CD4-positive, alpha-beta T cell (primary cell): ENCODE results near the gene HBE1. TPM values are rescaled to one million over a fixed set of nuclear protein-coding genes. Genes with fewer than 3 reads are reported as not detected.

Experiments used
- ATAC-seq: fragments of 200-7000 bp; cut with Tn5 transposase; one replicate; pipeline ENCODE4 v1.10.0; 2022; ENCODE audit warnings: mild to moderate bottlenecking; ENCODE audit not compliant: poor library complexity
- CTCF ChIA-PET: fragments of 350-600 bp; sonication (Branson Sonifier 250); formaldehyde crosslinking; loops from one replicate; lab custom pipeline; 2021; ENCODE audit warnings: antibody characterized with exemption, inconsistent platforms; lab: Charles Lee
- POLR2A ChIA-PET: fragments of 350-600 bp; sonication (Branson Sonifier 250); formaldehyde crosslinking; loops from one replicate; lab custom pipeline; 2021; ENCODE audit warnings: antibody characterized with exemption, inconsistent platforms; lab: Charles Lee
- DNase-seq, 14 experiments: peaks; one replicate each; pipeline ENCODE4 v3.0.0-alpha.2; 2013 to 2020; ENCODE audit warnings: mixed read lengths in 2 of 14
- H3K27ac ChIP-seq, 2 donors: one replicate each; pipeline versions ENCODE4 v1.5.1 to v1.7.0; 2013; ENCODE audit warnings: low read length in 2 of 2, low read depth in 1 of 2, mild to moderate bottlenecking in 1 of 2
- H3K27me3 ChIP-seq, 2 experiments: 1 replicate in 1 of 2; 2 replicates in 1 of 2; pipeline versions ENCODE4 v1.6.1 to v1.7.0; 2013; ENCODE audit warnings: low read length in 2 of 2, control low read depth in 1 of 2, mild to moderate bottlenecking in 1 of 2, moderate library complexity in 1 of 2; ENCODE audit not compliant: insufficient read depth in 2 of 2, control insufficient read depth in 1 of 2
- H3K36me3 ChIP-seq: one replicate; pipeline ENCODE4 v1.6.1; 2013; ENCODE audit warnings: low read length, control low read depth; ENCODE audit not compliant: insufficient read depth
- H3K4me1 ChIP-seq: one replicate; pipeline ENCODE4 v1.6.1; 2013; ENCODE audit warnings: low read length, control low read depth; ENCODE audit not compliant: insufficient read depth
- H3K4me3 ChIP-seq: one replicate; pipeline ENCODE4 v1.5.1; 2013; ENCODE audit warnings: mild to moderate bottlenecking, low read length, moderate library complexity
- H3K9me3 ChIP-seq, 2 experiments: 1 replicate in 1 of 2; 2 replicates in 1 of 2; pipeline versions ENCODE4 v1.6.1 to v1.7.0; 2013; ENCODE audit warnings: low read length in 2 of 2, mild to moderate bottlenecking in 2 of 2, control low read depth in 1 of 2, moderate library complexity in 1 of 2; ENCODE audit not compliant: control insufficient read depth in 1 of 2, insufficient read depth in 1 of 2
- H3K27ac Mint-ChIP-seq: one replicate; pipeline ENCODE4 v1.8.0; 2020; ENCODE audit warnings: mixed read lengths
- H3K27me3 Mint-ChIP-seq: one replicate; pipeline ENCODE4 v1.8.0; 2021; ENCODE audit warnings: mixed read lengths
- H3K36me3 Mint-ChIP-seq: one replicate; pipeline ENCODE4 v1.8.0; 2021; ENCODE audit warnings: low read depth, mixed read lengths
- H3K4me1 Mint-ChIP-seq: one replicate; pipeline ENCODE4 v1.8.0; 2021; ENCODE audit warnings: low read depth, mixed read lengths
- H3K4me3 Mint-ChIP-seq: one replicate; pipeline ENCODE4 v1.8.0; 2020; ENCODE audit warnings: mild to moderate bottlenecking, mixed read lengths
- H3K9me3 Mint-ChIP-seq: one replicate; pipeline ENCODE4 v1.8.0; 2020; ENCODE audit warnings: mixed read lengths
- intact Hi-C, 2 experiments: fragments of 100-400 bp; cut with DNase I in 1 of 2; cut with micrococcal nuclease in 1 of 2; formaldehyde crosslinking; loops; one replicate each; pipeline versions ENCODE4 v1.15.1 to v1.9.0; 2023 to 2025; cut with DNase I, micrococcal nuclease
- total RNA-seq, 174 experiments: library from RNA in 2 of 174; stranded (reverse) in 2 of 174; gene quantifications; one replicate each; pipeline ENCODE4 v1.2.3 and lab custom pipeline; 2021 to 2026
- TF ChIP-seq, protein P1 (sequence below): fragments of 200-600 bp; IDR thresholded peaks from one replicate; pipeline ENCODE4 v1.8.0; 2022; ENCODE audit warnings: antibody characterized with exemption, mild to moderate bottlenecking

HBE1 gene
- total RNA-seq, 2 experiments from 2014 or later, result not detected

DNA sequence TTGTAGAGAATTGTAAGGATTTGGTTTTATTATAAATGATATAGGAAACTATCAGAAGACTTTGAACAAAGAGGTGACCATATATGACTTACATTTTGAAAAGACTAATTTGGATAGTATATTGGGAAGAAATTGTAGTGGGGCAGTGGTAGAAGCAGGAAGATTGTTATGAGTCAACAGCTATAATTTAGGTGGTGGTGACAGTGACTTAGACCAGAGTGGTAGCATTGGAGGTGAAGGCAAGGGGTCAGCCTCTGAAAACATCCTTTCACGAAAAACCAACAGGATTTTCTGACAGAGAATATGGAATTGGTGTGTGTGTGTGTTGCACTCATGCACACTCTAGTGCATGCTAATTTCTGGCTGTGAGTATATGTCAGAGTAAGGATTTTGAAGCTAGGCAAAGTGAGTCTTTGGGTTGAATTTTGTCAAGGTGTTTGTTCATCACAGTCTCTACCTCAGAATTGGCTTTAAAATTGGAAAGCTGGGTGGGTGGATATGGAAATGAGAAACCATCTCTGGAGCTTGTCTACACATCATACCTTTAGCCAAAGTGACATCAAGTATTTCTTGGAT, 8.2 kb upstream of the HBE1 start:
- H3K9me3 ChIP-seq, result no peaks in the 10 kb centered on the region
- ATAC-seq, result no peak
- H3K27ac ChIP-seq, result no peak overlapping the region
- no peaks in the 10 kb centered on the region for H3K27me3 ChIP-seq
- H3K36me3 Mint-ChIP-seq, result no peaks in the 10 kb centered on the region
- H3K27ac Mint-ChIP-seq, result no peak overlapping the region
- CTCF ChIA-PET, result no interaction called here
- no peak for DNase-seq
- H3K4me3 ChIP-seq, result no peak overlapping the region
- no peaks in the 10 kb centered on the region for H3K4me1 ChIP-seq
- no peak overlapping the region for H3K4me3 Mint-ChIP-seq
- H3K9me3 Mint-ChIP-seq, result no peaks in the 10 kb centered on the region
- H3K36me3 ChIP-seq, result no peaks in the 10 kb centered on the region
- TF ChIP-seq, protein P1, sequence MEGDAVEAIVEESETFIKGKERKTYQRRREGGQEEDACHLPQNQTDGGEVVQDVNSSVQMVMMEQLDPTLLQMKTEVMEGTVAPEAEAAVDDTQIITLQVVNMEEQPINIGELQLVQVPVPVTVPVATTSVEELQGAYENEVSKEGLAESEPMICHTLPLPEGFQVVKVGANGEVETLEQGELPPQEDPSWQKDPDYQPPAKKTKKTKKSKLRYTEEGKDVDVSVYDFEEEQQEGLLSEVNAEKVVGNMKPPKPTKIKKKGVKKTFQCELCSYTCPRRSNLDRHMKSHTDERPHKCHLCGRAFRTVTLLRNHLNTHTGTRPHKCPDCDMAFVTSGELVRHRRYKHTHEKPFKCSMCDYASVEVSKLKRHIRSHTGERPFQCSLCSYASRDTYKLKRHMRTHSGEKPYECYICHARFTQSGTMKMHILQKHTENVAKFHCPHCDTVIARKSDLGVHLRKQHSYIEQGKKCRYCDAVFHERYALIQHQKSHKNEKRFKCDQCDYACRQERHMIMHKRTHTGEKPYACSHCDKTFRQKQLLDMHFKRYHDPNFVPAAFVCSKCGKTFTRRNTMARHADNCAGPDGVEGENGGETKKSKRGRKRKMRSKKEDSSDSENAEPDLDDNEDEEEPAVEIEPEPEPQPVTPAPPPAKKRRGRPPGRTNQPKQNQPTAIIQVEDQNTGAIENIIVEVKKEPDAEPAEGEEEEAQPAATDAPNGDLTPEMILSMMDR, result no peak
- no peaks in the 10 kb centered on the region for H3K4me1 Mint-ChIP-seq
- POLR2A ChIA-PET, result no interaction called here
- H3K27me3 Mint-ChIP-seq, result no peaks in the 10 kb centered on the region
- intact Hi-C loops, result no loop called here

- H3K4me1 Mint-ChIP-seq, result no peaks in the 10 kb centered on the region
- H3K27me3 ChIP-seq, result no peaks in the 10 kb centered on the region
- POLR2A ChIA-PET, result no interaction called here
- no peak overlapping the region for H3K27ac ChIP-seq
- CTCF ChIA-PET, result no interaction called here
- H3K4me3 ChIP-seq, result no peak overlapping the region
- H3K27me3 Mint-ChIP-seq, result no peaks in the 10 kb centered on the region
- no peaks in the 10 kb centered on the region for H3K9me3 ChIP-seq
- no peak for ATAC-seq
- DNase-seq, result no peak
- no peak overlapping the region for H3K27ac Mint-ChIP-seq
- intact Hi-C loops, result no loop called here
- H3K36me3 ChIP-seq, result no peaks in the 10 kb centered on the region
- H3K36me3 Mint-ChIP-seq, result no peaks in the 10 kb centered on the region
- TF ChIP-seq, protein P1, result no peak
- no peak overlapping the region for H3K4me3 Mint-ChIP-seq
- H3K4me1 ChIP-seq, result no peaks in the 10 kb centered on the region
- no peaks in the 10 kb centered on the region for H3K9me3 Mint-ChIP-seq
These were observed 7.0 kb upstream of the HBE1 start for GRCh38 chr11:5276697-5277096.

GRCh38 chr11:5275369-5276110, 5.8 kb upstream of the HBE1 start:
- Mint-ChIP-seq H3K9me3 (no peaks in the 10 kb centered on the region), H3K4me3 (no peak overlapping the region), H3K27ac (no peak overlapping the region), H3K36me3 (no peaks in the 10 kb centered on the region), H3K4me1 (no peaks in the 10 kb centered on the region), H3K27me3 (no peaks in the 10 kb centered on the region)
- DNase-seq, result no peak
- ChIA-PET POLR2A (no interaction called here), CTCF (no interaction called here)
- H3K27me3 ChIP-seq, result no peaks in the 10 kb centered on the region
- no peaks in the 10 kb centered on the region for H3K36me3 ChIP-seq
- ATAC-seq, result no peak
- H3K4me3 ChIP-seq, result no peak overlapping the region
- H3K4me1 ChIP-seq, result no peaks in the 10 kb centered on the region
- intact Hi-C loops, result no loop called here
- H3K9me3 ChIP-seq, result no peaks in the 10 kb centered on the region
- TF ChIP-seq, protein P1, result no peak
- no peak overlapping the region for H3K27ac ChIP-seq
